Colonic mucosa (tissue), 4 donors: ENCODE results near the gene PHACTR1. TPM values are rescaled to one million over a fixed set of nuclear protein-coding genes. Genes with fewer than 3 reads are reported as not detected.

Experiments used
- DNase-seq: peaks from one replicate; pipeline ENCODE4 v3.0.0-alpha.2; 2020
- H3K27ac ChIP-seq: fragments of 200-600 bp; one replicate; pipeline ENCODE4 v1.8.0; 2021
- H3K27me3 ChIP-seq: fragments of 200-600 bp; one replicate; pipeline ENCODE4 v1.8.0; 2021
- H3K36me3 ChIP-seq: fragments of 200-600 bp; one replicate; pipeline ENCODE4 v1.8.0; 2021
- H3K4me1 ChIP-seq: fragments of 200-600 bp; one replicate; pipeline ENCODE4 v1.8.0; 2021; ENCODE audit warnings: mild to moderate bottlenecking
- H3K4me3 ChIP-seq: fragments of 200-600 bp; one replicate; pipeline ENCODE4 v1.8.0; 2021
- H3K9ac ChIP-seq, 2 donors: one replicate each; pipeline ENCODE4 v1.7.0; 2013; ENCODE audit warnings: control low read depth in 2 of 2, low read depth in 2 of 2, low read length in 2 of 2
- H3K9me3 ChIP-seq: fragments of 200-600 bp; one replicate; pipeline ENCODE4 v1.8.0; 2021
- CTCF ChIP-seq: fragments of 200-600 bp; IDR thresholded peaks from one replicate; pipeline ENCODE4 v1.8.0; 2022; ENCODE audit warnings: antibody characterized with exemption, mild to moderate bottlenecking
- intact Hi-C: fragments of 100-400 bp; cut with DNase I; formaldehyde crosslinking; loops from one replicate; pipeline ENCODE4 v1.14.1; 2022
- total RNA-seq, 2 donors: library from RNA; stranded (reverse); fragmentation: NEBNext Ultra II Directional in 1 of 2; extraction: Animal tissue kit (Norgen Biotek cat#: 25700) in 1 of 2; gene quantifications; one replicate each; pipeline ENCODE4 v1.2.1, GENCODE V29; 2021
- donor health status: healthy.
- donor health status: DM: no; HTN: no; CAD: no.
- donor health status: DM: no; HTN: no; CAD: no.

Gene PHACTR1
- total RNA-seq, 2 donors from 2014 or later, result 1.7 to 2.2 TPM

- Histone ChIP-seq H3K9me3 (no peaks in the 10 kb centered on the region), H3K4me3 (no peak overlapping the region), H3K9ac (no peak overlapping the region), H3K27me3 (no peaks in the 10 kb centered on the region), H3K27ac (no peak overlapping the region), H3K36me3 (no peaks in the 10 kb centered on the region), H3K4me1 (no peaks in the 10 kb centered on the region)
- TF ChIP-seq CTCF, result no peak
- DNase-seq, result no peak
- intact Hi-C loops, result no loop called here
Observed at GRCh38 chr6:13181393-13181792, 464.8 kb downstream of the PHACTR1 start.

- intact Hi-C loops, result no loop called here
- no peak for TF ChIP-seq CTCF
- Histone ChIP-seq H3K27ac (no peak overlapping the region), H3K9ac (no peak overlapping the region), H3K4me3 (no peak overlapping the region), H3K27me3 (no peaks in the 10 kb centered on the region), H3K4me1 (no peaks in the 10 kb centered on the region), H3K36me3 (no peaks in the 10 kb centered on the region), H3K9me3 (no peaks in the 10 kb centered on the region)
- DNase-seq, result no peak
Observed at GRCh38 chr6:13183415-13184088, 467.0 kb downstream of the PHACTR1 start.

GRCh38 chr6:13184089-13184468 lies 467.5 kb downstream of the PHACTR1 start:
- no peaks in the 10 kb centered on the region for H3K9me3 ChIP-seq

GRCh38 chr6:13184547-13184946 lies 468.0 kb downstream of the PHACTR1 start:
- intact Hi-C loops, result no loop called here
- Histone ChIP-seq H3K27me3 (no peaks in the 10 kb centered on the region), H3K4me1 (no peaks in the 10 kb centered on the region), H3K4me3 (no peak overlapping the region), H3K27ac (no peak overlapping the region), H3K36me3 (no peaks in the 10 kb centered on the region), H3K9me3 (no peaks in the 10 kb centered on the region), H3K9ac (no peak overlapping the region)
- DNase-seq, result no peak
- TF ChIP-seq CTCF, result no peak

More at GRCh38 chr6:13184089-13184468, 467.5 kb downstream of the PHACTR1 start:
- DNase-seq, result no peak
- H3K9ac ChIP-seq, result no peak overlapping the region
- no peaks in the 10 kb centered on the region for H3K4me1 ChIP-seq
- no peaks in the 10 kb centered on the region for H3K36me3 ChIP-seq
- TF ChIP-seq CTCF, result no peak
- intact Hi-C loops, result no loop called here
- H3K4me3 ChIP-seq, result no peak overlapping the region
- no peak overlapping the region for H3K27ac ChIP-seq
- H3K27me3 ChIP-seq, result no peaks in the 10 kb centered on the region

- no peak for DNase-seq
- Histone ChIP-seq H3K4me1 (no peaks in the 10 kb centered on the region), H3K9ac (no peak overlapping the region), H3K4me3 (no peak overlapping the region), H3K27me3 (no peaks in the 10 kb centered on the region), H3K36me3 (no peaks in the 10 kb centered on the region), H3K9me3 (no peaks in the 10 kb centered on the region), H3K27ac (no peak overlapping the region)
- no peak for TF ChIP-seq CTCF
- intact Hi-C loops, result no loop called here
Observed at GRCh38 chr6:13186861-13187260, 470.3 kb downstream of the PHACTR1 start.
